ENCODE results near the gene MRTFB.

Gene MRTFB

GRCh38 chr16:14139872-14140271 lies 68.8 kb downstream of the MRTFB start:
- Histone ChIP-seq H3K9me3 (ENCODE audit: control insufficient read depth in 2 of 2, low read length in 2 of 2) (no peaks in the 10 kb centered on the region), H3K27ac (ENCODE audit: low read length) (no peak overlapping the region), H3K4me3 (ENCODE audit: low read length in 2 of 2) (no peak overlapping the region), H3K9ac (ENCODE audit: low read length in 2 of 2) (no peak overlapping the region), H3K27me3 (ENCODE audit: control insufficient read depth in 1 of 2, insufficient read depth in 2 of 2, low read length in 2 of 2) (no peaks in the 10 kb centered on the region), H3K4me1 (ENCODE audit: control insufficient read depth, insufficient read depth, low read length) (no peaks in the 10 kb centered on the region), H3K36me3 (ENCODE audit: control insufficient read depth in 2 of 2, insufficient read depth in 2 of 2, low read length in 2 of 2) (peaks cover 0 to 4% of the 10 kb centered on the region in 2 donors)

GRCh38 chr16:14140923-14141322 lies 69.8 kb downstream of the MRTFB start:
- Histone ChIP-seq H3K27ac (ENCODE audit: low read length) (no peak overlapping the region), H3K9ac (ENCODE audit: low read length in 2 of 2) (no peak overlapping the region), H3K4me1 (ENCODE audit: control insufficient read depth, insufficient read depth, low read length) (no peaks in the 10 kb centered on the region)

GRCh38 chr16:14146445-14146844 lies 75.3 kb downstream of the MRTFB start:
- no peak overlapping the region for H3K4me3 ChIP-seq (ENCODE audit: low read length in 2 of 2)
- no peaks in the 10 kb centered on the region for H3K4me1 ChIP-seq (ENCODE audit: control insufficient read depth, insufficient read depth, low read length)
- H3K9me3 ChIP-seq (ENCODE audit: control insufficient read depth in 2 of 2, low read length in 2 of 2), result no peaks in the 10 kb centered on the region
- H3K9ac ChIP-seq (ENCODE audit: low read length in 2 of 2), result no peak overlapping the region
- H3K36me3 ChIP-seq (ENCODE audit: control insufficient read depth in 2 of 2, insufficient read depth in 2 of 2, low read length in 2 of 2), result no peaks in the 10 kb centered on the region
- H3K27ac ChIP-seq (ENCODE audit: low read length), result no peak overlapping the region
- no peaks in the 10 kb centered on the region for H3K27me3 ChIP-seq (ENCODE audit: control insufficient read depth in 1 of 2, insufficient read depth in 2 of 2, low read length in 2 of 2)

More at GRCh38 chr16:14140923-14141322, 69.8 kb downstream of the MRTFB start:
- H3K9me3 ChIP-seq (ENCODE audit: control insufficient read depth in 2 of 2, low read length in 2 of 2), result no peaks in the 10 kb centered on the region
- H3K36me3 ChIP-seq (ENCODE audit: control insufficient read depth in 2 of 2, insufficient read depth in 2 of 2, low read length in 2 of 2), result peaks cover 0 to 4% of the 10 kb centered on the region in 2 donors
- no peak overlapping the region for H3K4me3 ChIP-seq (ENCODE audit: low read length in 2 of 2)
- H3K27me3 ChIP-seq (ENCODE audit: control insufficient read depth in 1 of 2, insufficient read depth in 2 of 2, low read length in 2 of 2), result no peaks in the 10 kb centered on the region

- Histone ChIP-seq H3K9me3 (ENCODE audit: control insufficient read depth in 2 of 2, low read length in 2 of 2) (no peaks in the 10 kb centered on the region), H3K27ac (ENCODE audit: low read length) (no peak overlapping the region), H3K4me1 (ENCODE audit: control insufficient read depth, insufficient read depth, low read length) (no peaks in the 10 kb centered on the region), H3K27me3 (ENCODE audit: control insufficient read depth in 1 of 2, insufficient read depth in 2 of 2, low read length in 2 of 2) (no peaks in the 10 kb centered on the region), H3K4me3 (ENCODE audit: low read length in 2 of 2) (no peak overlapping the region), H3K36me3 (ENCODE audit: control insufficient read depth in 2 of 2, insufficient read depth in 2 of 2, low read length in 2 of 2) (no peaks in the 10 kb centered on the region), H3K9ac (ENCODE audit: low read length in 2 of 2) (no peak overlapping the region)
These were observed 76.9 kb downstream of the MRTFB start for GRCh38 chr16:14148016-14148415.

GRCh38 chr16:14148569-14148968 lies 77.5 kb downstream of the MRTFB start:
- no peaks in the 10 kb centered on the region for H3K9me3 ChIP-seq (ENCODE audit: control insufficient read depth in 2 of 2, low read length in 2 of 2)
- H3K4me3 ChIP-seq (ENCODE audit: low read length in 2 of 2), result no peak overlapping the region
- H3K27ac ChIP-seq (ENCODE audit: low read length), result no peak overlapping the region
- H3K9ac ChIP-seq (ENCODE audit: low read length in 2 of 2), result no peak overlapping the region
- no peaks in the 10 kb centered on the region for H3K27me3 ChIP-seq (ENCODE audit: control insufficient read depth in 1 of 2, insufficient read depth in 2 of 2, low read length in 2 of 2)
- no peaks in the 10 kb centered on the region for H3K36me3 ChIP-seq (ENCODE audit: control insufficient read depth in 2 of 2, insufficient read depth in 2 of 2, low read length in 2 of 2)
- H3K4me1 ChIP-seq (ENCODE audit: control insufficient read depth, insufficient read depth, low read length), result no peaks in the 10 kb centered on the region

- H3K27me3 ChIP-seq (ENCODE audit: control insufficient read depth in 1 of 2, insufficient read depth in 2 of 2, low read length in 2 of 2), result no peaks in the 10 kb centered on the region
- H3K36me3 ChIP-seq (ENCODE audit: control insufficient read depth in 2 of 2, insufficient read depth in 2 of 2, low read length in 2 of 2), result no peaks in the 10 kb centered on the region
- no peak overlapping the region for H3K9ac ChIP-seq (ENCODE audit: low read length in 2 of 2)
- no peaks in the 10 kb centered on the region for H3K4me1 ChIP-seq (ENCODE audit: control insufficient read depth, insufficient read depth, low read length)
- H3K27ac ChIP-seq (ENCODE audit: low read length), result no peak overlapping the region
- no peak overlapping the region for H3K4me3 ChIP-seq (ENCODE audit: low read length in 2 of 2)
- H3K9me3 ChIP-seq (ENCODE audit: control insufficient read depth in 2 of 2, low read length in 2 of 2), result no peaks in the 10 kb centered on the region
These were observed 79.7 kb downstream of the MRTFB start for GRCh38 chr16:14150796-14151195.

GRCh38 chr16:14151256-14152030 lies 80.3 kb downstream of the MRTFB start:
- no peak overlapping the region for H3K4me3 ChIP-seq (ENCODE audit: low read length in 2 of 2)
- no peak overlapping the region for H3K27ac ChIP-seq (ENCODE audit: low read length)

GRCh38 chr16:14155572-14156190 lies 84.6 kb downstream of the MRTFB start:
- Histone ChIP-seq H3K9me3 (ENCODE audit: control insufficient read depth in 2 of 2, low read length in 2 of 2) (no peaks in the 10 kb centered on the region), H3K4me1 (ENCODE audit: control insufficient read depth, insufficient read depth, low read length) (no peaks in the 10 kb centered on the region), H3K9ac (ENCODE audit: low read length in 2 of 2) (no peak overlapping the region), H3K36me3 (ENCODE audit: control insufficient read depth in 2 of 2, insufficient read depth in 2 of 2, low read length in 2 of 2) (no peaks in the 10 kb centered on the region), H3K4me3 (ENCODE audit: low read length in 2 of 2) (no peak overlapping the region), H3K27me3 (ENCODE audit: control insufficient read depth in 1 of 2, insufficient read depth in 2 of 2, low read length in 2 of 2) (no peaks in the 10 kb centered on the region), H3K27ac (ENCODE audit: low read length) (peak overlapping the region; percentile 33)

More at GRCh38 chr16:14151256-14152030, 80.3 kb downstream of the MRTFB start:
- H3K9ac ChIP-seq (ENCODE audit: low read length in 2 of 2), result no peak overlapping the region
- no peaks in the 10 kb centered on the region for H3K4me1 ChIP-seq (ENCODE audit: control insufficient read depth, insufficient read depth, low read length)
- H3K9me3 ChIP-seq (ENCODE audit: control insufficient read depth in 2 of 2, low read length in 2 of 2), result no peaks in the 10 kb centered on the region
- no peaks in the 10 kb centered on the region for H3K36me3 ChIP-seq (ENCODE audit: control insufficient read depth in 2 of 2, insufficient read depth in 2 of 2, low read length in 2 of 2)
- no peaks in the 10 kb centered on the region for H3K27me3 ChIP-seq (ENCODE audit: control insufficient read depth in 1 of 2, insufficient read depth in 2 of 2, low read length in 2 of 2)

GRCh38 chr16:14164916-14165662 lies 94.0 kb downstream of the MRTFB start:
- no peak overlapping the region for H3K4me3 ChIP-seq (ENCODE audit: low read length in 2 of 2)
- no peaks in the 10 kb centered on the region for H3K9me3 ChIP-seq (ENCODE audit: control insufficient read depth in 2 of 2, low read length in 2 of 2)
- H3K27ac ChIP-seq (ENCODE audit: low read length), result no peak overlapping the region
- no peak overlapping the region for H3K9ac ChIP-seq (ENCODE audit: low read length in 2 of 2)
- no peaks in the 10 kb centered on the region for H3K4me1 ChIP-seq (ENCODE audit: control insufficient read depth, insufficient read depth, low read length)
- no peaks in the 10 kb centered on the region for H3K27me3 ChIP-seq (ENCODE audit: control insufficient read depth in 1 of 2, insufficient read depth in 2 of 2, low read length in 2 of 2)
- H3K36me3 ChIP-seq (ENCODE audit: control insufficient read depth in 2 of 2, insufficient read depth in 2 of 2, low read length in 2 of 2), result no peaks in the 10 kb centered on the region

- Histone ChIP-seq H3K27me3 (ENCODE audit: control insufficient read depth in 1 of 2, insufficient read depth in 2 of 2, low read length in 2 of 2) (no peaks in the 10 kb centered on the region), H3K9me3 (ENCODE audit: control insufficient read depth in 2 of 2, low read length in 2 of 2) (no peaks in the 10 kb centered on the region), H3K9ac (ENCODE audit: low read length in 2 of 2) (no peak overlapping the region), H3K27ac (ENCODE audit: low read length) (no peak overlapping the region), H3K36me3 (ENCODE audit: control insufficient read depth in 2 of 2, insufficient read depth in 2 of 2, low read length in 2 of 2) (no peaks in the 10 kb centered on the region), H3K4me3 (ENCODE audit: low read length in 2 of 2) (no peak overlapping the region), H3K4me1 (ENCODE audit: control insufficient read depth, insufficient read depth, low read length) (no peaks in the 10 kb centered on the region)
These were observed 97.0 kb downstream of the MRTFB start for GRCh38 chr16:14168146-14168545.
